Heart left ventricle (tissue), 16 donors: ENCODE measurements around the gene TNFRSF11A. TPM values are rescaled to one million over a fixed set of nuclear protein-coding genes. Genes with fewer than 3 reads are reported as not detected.

Experiments
- ATAC-seq, 4 donors: fragments of 200-7000 bp; cut with Tn5 transposase; one replicate each; pipeline ENCODE4 v1.9.1; 2020 to 2022; ENCODE audit warnings: moderate library complexity in 4 of 4, mild to moderate bottlenecking in 3 of 4, moderate number of reproducible peaks in 1 of 4
- DNase-seq, 5 donors: peaks; one replicate each; pipeline ENCODE4 v3.0.0-alpha.2; 2020
- H3K27ac ChIP-seq, 12 donors: fragments of 200-600 bp; sonication (generic) in 4 of 12; one replicate each; pipeline versions ENCODE4 v1.5.0 to v1.8.0; 2016 to 2022; ENCODE audit warnings: mild to moderate bottlenecking in 2 of 12
- H3K27me3 ChIP-seq, 9 donors: fragments of 200-600 bp; sonication (generic) in 2 of 9; one replicate each; pipeline versions ENCODE4 v1.5.1 to v1.8.0; 2016 to 2022; ENCODE audit warnings: mild to moderate bottlenecking in 3 of 9
- H3K36me3 ChIP-seq, 9 donors: fragments of 200-600 bp; sonication (generic) in 2 of 9; one replicate each; pipeline versions ENCODE4 v1.5.0 to v1.8.0; 2018 to 2022; ENCODE audit warnings: mild to moderate bottlenecking in 2 of 9
- H3K4me1 ChIP-seq, 12 donors: fragments of 200-600 bp; sonication (generic) in 4 of 12; one replicate each; pipeline versions ENCODE4 v1.5.0 to v1.8.0; 2016 to 2022; ENCODE audit warnings: mild to moderate bottlenecking in 3 of 12
- H3K4me3 ChIP-seq, 12 donors: fragments of 200-600 bp; sonication (generic) in 4 of 12; one replicate each; pipeline versions ENCODE4 v1.5.0 to v1.8.0; 2017 to 2022; ENCODE audit warnings: mild to moderate bottlenecking in 9 of 12, moderate library complexity in 4 of 12
- H3K9me3 ChIP-seq, 12 donors: fragments of 200-600 bp; sonication (generic) in 4 of 12; one replicate each; pipeline versions ENCODE4 v1.5.0 to v1.8.0; 2016 to 2022; ENCODE audit warnings: mild to moderate bottlenecking in 1 of 12
- POLR2A ChIP-seq, 2 donors: fragments of 450-650 bp; IDR thresholded peaks; one replicate each; pipeline ENCODE4 v1.6.1; 2017; ENCODE audit warnings: antibody characterized with exemption in 2 of 2, mild to moderate bottlenecking in 2 of 2, moderate library complexity in 2 of 2
- WGBS, 4 donors: extraction: QIAGEN DNeasy Blood & Tissue Kit in 2 of 4; methylation state at CpG; one replicate each; pipeline versions ENCODE4 v1.1.5 to v1.1.7; 2013 to 2018; 5-methylcytosine and 5-hydroxymethylcytosine counted together
- intact Hi-C, 10 donors: fragments of 100-400 bp; cut with DNase I; formaldehyde crosslinking; loops; one replicate each; pipeline versions ENCODE4 v1.11.1 to v1.14.2; 2022
- polyA plus RNA-seq, 2 donors: library from polyadenylated mRNA; stranded (reverse); fragments of 200-250 nt; gene quantifications; one replicate each; pipeline ENCODE4 v1.2.3, GENCODE V29; 2013
- total RNA-seq, 9 donors: library from RNA; depleted of rRNA in 2 of 9; stranded (reverse); fragments of >200 nt in 2 of 9; fragmentation: NEBNext Ultra II Directional in 3 of 9; extraction: Animal tissue kit (Norgen Biotek cat#: 25700) in 3 of 9; gene quantifications; one replicate each; pipeline versions ENCODE4 v1.1.0 to v1.2.4, GENCODE V29; 2016 to 2023
- TF ChIP-seq, protein P1 (sequence below), 12 donors: fragments of 200-600 bp; sonication (generic) in 4 of 12; IDR thresholded peaks; one replicate each; pipeline versions ENCODE4 v1.5.0 to v1.8.0; 2018 to 2022; ENCODE audit warnings: antibody characterized with exemption in 12 of 12, mild to moderate bottlenecking in 5 of 12
- donor health status: ischemic (EF 13 %, LVEDD 7.1; RV severe dilation, severe dysfunction).
- donor health status: healthy with polysubstance abuse.
- donor health status: DM: no; HTN: yes; CAD: no.
- donor health status: DM: no; HTN: no; CAD: no.
- donor health status: ischemic (EF 25% LVEDD 6.9; RV normal size, moderate dysfunction).
- donor health status: ischemic (EF 25% LVEDD 5.7; RV mildly dilated, moderate dysfunction).
- donor health status: healthy.
- donor health status: DM: yes; HTN: yes; CAD: no.
- donor health status: ischemic (EF 35%, LVEDD 5.7; RV mildly dilated, moderate dysfunction).
- donor health status: nonischemic (EF 11% LVEDD 7.7; RV severe dilation, severe dysfunction).
- donor health status: DM: yes; HTN: yes; CAD: no.
- donor health status: PGD.
- donor health status: ischemic (EF 29% LVEDD 5.4; RV normal size, mild dysfunction).
- donor health status: nonischemic (EF 23%, LVEDD 6.1; RV moderate dilation, normal function).

The TNFRSF11A gene
- total and polyA plus RNA-seq, 11 donors = 0.16 to 5.0 (median 1.4) TPM

DNA sequence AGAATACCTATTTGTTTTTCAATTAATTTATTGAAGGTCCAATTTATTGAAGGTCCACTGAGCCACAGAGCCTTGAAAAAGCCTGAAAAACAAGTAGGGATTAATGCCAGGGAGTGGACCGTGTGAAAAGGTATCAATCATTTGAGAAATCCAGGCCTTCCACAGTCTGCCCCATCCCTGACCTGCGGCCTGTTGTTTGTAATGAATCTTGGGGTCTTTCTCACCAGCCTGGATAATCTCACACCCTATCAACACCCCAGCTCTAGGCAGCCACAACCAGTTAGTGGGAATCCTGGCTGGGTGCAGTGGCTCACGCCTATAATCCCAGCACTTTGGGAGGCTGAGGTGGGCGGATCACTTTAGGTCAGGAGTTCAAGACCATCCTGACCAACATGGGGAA, 47.8 kb downstream of the TNFRSF11A start:
- no peak overlapping the region for H3K4me3 ChIP-seq
- 89 to 95% (median 91%) methylated on average over 4 of the region's 4 CpGs for WGBS, 4 donors
- DNase-seq = no peak
- no peak for ATAC-seq
- no peaks in the 10 kb centered on the region for H3K27me3 ChIP-seq
- H3K4me1 ChIP-seq = no peaks in the 10 kb centered on the region
- TF ChIP-seq POLR2A (IDR thresholded peaks at IDR 0.05) = no peak
- no peaks in the 10 kb centered on the region for H3K36me3 ChIP-seq
- no peak overlapping the region for H3K27ac ChIP-seq
- no peaks in the 10 kb centered on the region for H3K9me3 ChIP-seq
- intact Hi-C loops = no loop called here

DNA sequence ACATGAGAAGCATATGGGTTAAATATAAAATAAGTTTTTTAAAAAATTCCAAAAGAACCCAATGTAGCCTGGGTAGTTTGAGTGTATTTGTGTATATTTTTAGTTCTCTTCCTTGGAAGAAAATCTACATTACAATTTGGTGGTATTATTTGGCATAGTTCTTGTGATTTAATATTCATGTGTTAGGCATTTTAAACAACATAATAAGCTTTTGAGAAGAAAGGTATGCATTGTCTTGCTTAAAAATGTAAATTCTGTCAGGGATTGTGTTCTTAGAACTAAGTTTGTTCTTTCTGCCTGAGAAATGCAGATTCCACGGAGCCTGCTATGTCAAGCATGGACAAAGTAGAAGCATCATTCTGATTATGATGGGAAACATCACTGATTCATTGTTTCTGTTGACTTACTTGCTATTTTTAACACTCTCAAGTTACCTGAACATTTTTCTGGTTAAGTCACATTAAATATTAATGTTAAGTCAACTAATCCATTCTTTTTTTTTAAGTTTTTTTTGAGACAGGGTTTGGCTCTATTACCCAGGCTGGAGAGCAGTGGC, 49.4 kb downstream of the TNFRSF11A start:
- TF ChIP-seq, protein P1, sequence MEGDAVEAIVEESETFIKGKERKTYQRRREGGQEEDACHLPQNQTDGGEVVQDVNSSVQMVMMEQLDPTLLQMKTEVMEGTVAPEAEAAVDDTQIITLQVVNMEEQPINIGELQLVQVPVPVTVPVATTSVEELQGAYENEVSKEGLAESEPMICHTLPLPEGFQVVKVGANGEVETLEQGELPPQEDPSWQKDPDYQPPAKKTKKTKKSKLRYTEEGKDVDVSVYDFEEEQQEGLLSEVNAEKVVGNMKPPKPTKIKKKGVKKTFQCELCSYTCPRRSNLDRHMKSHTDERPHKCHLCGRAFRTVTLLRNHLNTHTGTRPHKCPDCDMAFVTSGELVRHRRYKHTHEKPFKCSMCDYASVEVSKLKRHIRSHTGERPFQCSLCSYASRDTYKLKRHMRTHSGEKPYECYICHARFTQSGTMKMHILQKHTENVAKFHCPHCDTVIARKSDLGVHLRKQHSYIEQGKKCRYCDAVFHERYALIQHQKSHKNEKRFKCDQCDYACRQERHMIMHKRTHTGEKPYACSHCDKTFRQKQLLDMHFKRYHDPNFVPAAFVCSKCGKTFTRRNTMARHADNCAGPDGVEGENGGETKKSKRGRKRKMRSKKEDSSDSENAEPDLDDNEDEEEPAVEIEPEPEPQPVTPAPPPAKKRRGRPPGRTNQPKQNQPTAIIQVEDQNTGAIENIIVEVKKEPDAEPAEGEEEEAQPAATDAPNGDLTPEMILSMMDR (IDR thresholded peaks at IDR 0.05) = no peak
- no peak for TF ChIP-seq POLR2A (IDR thresholded peaks at IDR 0.05)
- H3K9me3 ChIP-seq = no peaks in the 10 kb centered on the region
- no peaks in the 10 kb centered on the region for H3K4me1 ChIP-seq
- ATAC-seq (no peak), DNase-seq (no peak)
- H3K36me3 ChIP-seq = no peaks in the 10 kb centered on the region
- intact Hi-C loops = no loop called here
- 77 to 90% (median 77%) methylated on average over 1 of the region's 1 CpG for WGBS, 4 donors
- H3K4me3 ChIP-seq = no peak overlapping the region
- no peak overlapping the region for H3K27ac ChIP-seq
- H3K27me3 ChIP-seq = no peaks in the 10 kb centered on the region

DNA sequence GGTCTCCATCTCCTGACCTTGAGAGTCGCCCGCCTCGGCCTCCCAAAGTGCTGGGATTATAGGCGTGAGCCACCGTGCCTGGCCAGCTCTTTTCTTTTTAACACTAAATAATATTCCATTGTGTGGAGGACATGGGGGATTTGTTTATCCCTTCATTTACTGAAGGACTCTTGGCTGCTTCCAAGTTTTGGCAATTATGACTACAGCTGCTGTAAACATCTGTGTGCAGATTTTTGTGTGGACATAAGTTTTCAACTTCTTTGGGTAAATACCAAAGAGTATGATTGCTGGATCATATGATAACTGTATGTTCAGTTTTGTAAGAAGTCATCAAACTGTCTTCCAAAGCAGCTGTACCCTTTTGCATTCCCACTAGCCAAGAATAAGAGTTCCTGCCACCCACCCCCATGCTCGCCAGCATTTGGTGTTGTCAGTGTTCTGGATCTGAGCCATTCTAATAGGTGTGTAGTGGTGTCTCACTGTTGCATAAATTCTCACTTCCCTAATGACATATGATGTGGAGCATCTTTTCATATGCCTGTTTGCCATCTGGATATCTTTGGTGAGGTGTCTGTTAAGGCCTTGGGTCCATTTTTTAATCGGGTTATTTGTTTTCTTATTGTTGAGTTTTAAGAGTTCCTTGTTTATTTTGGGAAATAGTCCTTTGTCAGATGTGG, 52.2 kb downstream of the TNFRSF11A start:
- ATAC-seq (no peak), DNase-seq (no peak)
- no peaks in the 10 kb centered on the region for H3K27me3 ChIP-seq
- WGBS, 4 donors = 80 to 89% (median 87%) methylated on average over 7 of the region's 7 CpGs
- no peak overlapping the region for H3K27ac ChIP-seq
- H3K36me3 ChIP-seq = no peaks in the 10 kb centered on the region
- intact Hi-C loops = no loop called here
- no peaks in the 10 kb centered on the region for H3K4me1 ChIP-seq
- no peaks in the 10 kb centered on the region for H3K9me3 ChIP-seq
- no peak overlapping the region for H3K4me3 ChIP-seq
- TF ChIP-seq, protein P1 (IDR thresholded peaks at IDR 0.05) = no peak
- TF ChIP-seq POLR2A (IDR thresholded peaks at IDR 0.05) = no peak

DNA sequence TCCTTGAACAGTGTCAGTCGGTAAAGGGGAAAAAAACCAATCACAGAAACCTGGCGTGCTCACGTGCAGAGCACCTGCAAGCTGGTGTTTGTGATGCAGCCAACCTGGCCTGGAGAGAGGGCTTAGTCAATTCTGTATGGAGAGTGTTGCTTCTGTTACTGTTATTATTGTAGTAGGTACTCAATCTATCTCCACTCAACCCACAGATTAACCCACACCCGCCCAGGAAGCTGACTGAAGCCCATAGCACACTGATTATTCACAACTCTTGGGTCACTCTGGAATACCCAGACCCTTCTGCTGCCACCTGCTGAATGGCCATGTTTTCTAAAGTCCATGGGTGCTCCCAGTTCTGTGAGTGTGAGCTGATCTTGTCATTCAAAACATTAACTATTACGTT, 53.9 kb downstream of the TNFRSF11A start:
- no peaks in the 10 kb centered on the region for H3K27me3 ChIP-seq
- no peaks in the 10 kb centered on the region for H3K9me3 ChIP-seq
- WGBS, 4 donors = 82 to 93% (median 91%) methylated on average over 5 of the region's 5 CpGs
- DNase-seq (no peak), ATAC-seq (no peak)
- no peak overlapping the region for H3K4me3 ChIP-seq
- no peaks in the 10 kb centered on the region for H3K36me3 ChIP-seq
- H3K27ac ChIP-seq = no peak overlapping the region
- TF ChIP-seq, protein P1 (IDR thresholded peaks at IDR 0.05) = no peak
- TF ChIP-seq POLR2A (IDR thresholded peaks at IDR 0.05) = no peak
- no peaks in the 10 kb centered on the region for H3K4me1 ChIP-seq
- intact Hi-C loops = no loop called here
